ENCODE data around the gene PLEK. TPM values are rescaled to one million over a fixed set of nuclear protein-coding genes. Genes with fewer than 3 reads are reported as not detected.

Gene PLEK
- total RNA-seq, 4 donors from 2014 or later, result 0.68 to 4.7 (median 2.2) TPM

DNA sequence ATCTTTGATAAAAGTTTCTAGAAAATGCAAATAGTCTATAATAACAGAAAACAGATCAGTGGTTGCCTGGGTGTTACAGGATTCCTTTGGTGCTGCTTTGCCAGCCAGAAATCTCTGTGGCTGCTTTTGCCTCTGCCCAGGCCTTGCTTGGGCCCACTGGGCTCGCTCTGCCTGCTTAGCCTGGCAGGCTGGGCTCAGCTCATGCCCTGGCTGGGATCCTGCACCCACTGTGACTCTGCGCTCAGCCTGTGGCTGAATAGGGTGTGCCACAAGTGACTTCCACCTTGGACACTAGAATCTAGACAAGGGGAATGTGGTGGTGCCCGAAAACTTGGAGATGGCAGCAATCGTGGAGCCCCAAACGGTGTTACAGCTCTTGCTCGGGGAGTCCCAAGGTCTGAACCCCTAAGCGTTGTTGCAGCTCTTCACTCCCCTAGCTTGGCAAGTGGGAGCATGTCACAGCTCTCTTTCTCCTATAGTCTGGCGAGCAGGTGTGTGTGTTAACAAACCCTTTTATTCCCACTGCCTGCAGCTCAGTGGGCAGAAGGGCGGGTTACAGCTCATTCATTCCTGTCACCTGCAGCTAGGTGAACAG is 51.1 kb downstream of the PLEK start:
- Histone ChIP-seq H3K4me3 (no peak overlapping the region), H3K27me3 (no peaks in the 10 kb centered on the region), H3K4me1 (no peaks in the 10 kb centered on the region), H3K27ac (no peak overlapping the region), H3K36me3 (no peaks in the 10 kb centered on the region), H3K9me3 (no peaks in the 10 kb centered on the region)
- in situ Hi-C loops (cut with MboI; ENCODE audit: low sequenced_read_pairs in 4 of 4), result no loop called here
- TF ChIP-seq, protein P1, sequence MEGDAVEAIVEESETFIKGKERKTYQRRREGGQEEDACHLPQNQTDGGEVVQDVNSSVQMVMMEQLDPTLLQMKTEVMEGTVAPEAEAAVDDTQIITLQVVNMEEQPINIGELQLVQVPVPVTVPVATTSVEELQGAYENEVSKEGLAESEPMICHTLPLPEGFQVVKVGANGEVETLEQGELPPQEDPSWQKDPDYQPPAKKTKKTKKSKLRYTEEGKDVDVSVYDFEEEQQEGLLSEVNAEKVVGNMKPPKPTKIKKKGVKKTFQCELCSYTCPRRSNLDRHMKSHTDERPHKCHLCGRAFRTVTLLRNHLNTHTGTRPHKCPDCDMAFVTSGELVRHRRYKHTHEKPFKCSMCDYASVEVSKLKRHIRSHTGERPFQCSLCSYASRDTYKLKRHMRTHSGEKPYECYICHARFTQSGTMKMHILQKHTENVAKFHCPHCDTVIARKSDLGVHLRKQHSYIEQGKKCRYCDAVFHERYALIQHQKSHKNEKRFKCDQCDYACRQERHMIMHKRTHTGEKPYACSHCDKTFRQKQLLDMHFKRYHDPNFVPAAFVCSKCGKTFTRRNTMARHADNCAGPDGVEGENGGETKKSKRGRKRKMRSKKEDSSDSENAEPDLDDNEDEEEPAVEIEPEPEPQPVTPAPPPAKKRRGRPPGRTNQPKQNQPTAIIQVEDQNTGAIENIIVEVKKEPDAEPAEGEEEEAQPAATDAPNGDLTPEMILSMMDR (IDR thresholded peaks at IDR 0.05 in 4 of 5, conservative IDR thresholded peaks at IDR 0.05 in 1 of 5), result no peak
- no peak for TF ChIP-seq POLR2A (IDR thresholded peaks at IDR 0.05)
- ATAC-seq, result no peak
- intact Hi-C loops (cut with DNase I; ENCODE audit: low total_unique reads), result no loop called here
- no peak for DNase-seq

DNA sequence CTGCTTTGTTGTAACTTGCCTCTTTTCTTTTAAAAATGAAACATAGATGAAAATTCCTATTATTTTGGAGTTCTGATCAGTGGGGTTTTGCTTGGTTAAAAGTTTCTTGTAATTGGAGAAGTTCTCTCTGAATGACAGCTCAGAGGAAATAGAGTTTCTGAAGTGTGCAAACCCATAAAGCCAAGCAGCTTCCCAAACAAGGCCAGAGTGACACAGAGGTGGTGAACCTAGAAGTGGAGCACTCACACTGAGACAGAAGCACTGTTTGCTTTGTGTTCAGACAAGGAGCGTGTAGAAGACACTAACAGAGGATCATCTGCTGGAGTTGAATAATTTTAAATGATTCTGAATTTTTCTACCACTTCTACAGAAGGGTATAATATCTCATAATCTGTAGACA is 52.8 kb downstream of the PLEK start:
- H3K4me1 ChIP-seq, result no peaks in the 10 kb centered on the region
- intact Hi-C loops (cut with DNase I; ENCODE audit: low total_unique reads), result no loop called here

DNA sequence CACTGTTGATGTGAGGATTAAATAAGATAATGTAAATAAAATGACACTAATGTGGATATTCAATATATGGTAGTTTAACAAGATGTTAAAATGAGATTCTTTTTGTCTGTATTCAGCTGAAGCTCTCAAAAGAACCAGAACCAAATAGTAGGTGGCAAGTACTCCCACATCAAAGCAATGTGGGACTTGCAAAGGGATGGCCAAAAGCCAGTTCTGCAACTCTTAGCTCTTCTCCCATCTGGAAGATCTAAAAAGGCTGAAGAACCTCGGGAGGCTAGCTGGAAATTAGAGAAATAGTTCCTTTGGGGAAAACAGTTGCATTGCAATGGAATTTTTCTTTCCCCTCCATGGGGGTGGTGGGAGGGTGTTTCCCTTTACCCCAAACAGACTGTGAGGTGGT is 53.3 kb downstream of the PLEK start:
- ATAC-seq, result no peak

More for the DNA sequence above, 52.8 kb downstream of the PLEK start:
- Histone ChIP-seq H3K27me3 (no peaks in the 10 kb centered on the region), H3K27ac (no peak overlapping the region), H3K9me3 (no peaks in the 10 kb centered on the region), H3K4me3 (no peak overlapping the region), H3K36me3 (no peaks in the 10 kb centered on the region)
- TF ChIP-seq, protein P1 (IDR thresholded peaks at IDR 0.05 in 4 of 5, conservative IDR thresholded peaks at IDR 0.05 in 1 of 5), result no peak
- DNase-seq (no peak), ATAC-seq (no peak)
- in situ Hi-C loops (cut with MboI; ENCODE audit: low sequenced_read_pairs in 4 of 4), result no loop called here

DNA sequence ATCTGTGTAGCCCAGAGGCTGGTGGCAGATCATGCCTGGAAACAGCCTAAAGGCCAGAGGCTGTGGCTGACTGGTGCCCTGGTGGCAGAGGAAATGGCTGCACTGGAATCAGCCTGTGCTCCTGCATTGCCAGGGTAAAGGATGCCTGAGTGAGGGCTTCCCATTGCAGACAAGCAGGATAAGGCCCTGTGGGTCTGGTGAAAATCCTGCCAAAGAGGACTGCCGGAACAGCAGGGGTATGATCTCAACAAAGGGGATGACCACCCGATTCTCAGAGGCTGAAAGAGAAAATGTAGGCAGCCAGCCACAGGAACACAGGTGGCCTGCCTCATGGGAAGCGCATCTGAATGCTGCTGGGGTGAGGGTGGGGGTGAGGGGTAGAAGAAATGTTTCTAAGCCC is 53.8 kb downstream of the PLEK start:
- no peaks in the 10 kb centered on the region for H3K4me1 ChIP-seq
- intact Hi-C loops (cut with DNase I; ENCODE audit: low total_unique reads) (no loop called here), in situ Hi-C loops (cut with MboI; ENCODE audit: low sequenced_read_pairs in 4 of 4) (no loop called here)
- ATAC-seq (no peak), DNase-seq (no peak)
- H3K27ac ChIP-seq, result no peak overlapping the region
- H3K4me3 ChIP-seq, result no peak overlapping the region
- H3K9me3 ChIP-seq, result no peaks in the 10 kb centered on the region
- no peak for TF ChIP-seq POLR2A (IDR thresholded peaks at IDR 0.05)
- TF ChIP-seq, protein P1 (IDR thresholded peaks at IDR 0.05 in 4 of 5, conservative IDR thresholded peaks at IDR 0.05 in 1 of 5), result no peak
- no peaks in the 10 kb centered on the region for H3K27me3 ChIP-seq
- no peaks in the 10 kb centered on the region for H3K36me3 ChIP-seq

More for the DNA sequence above, 53.3 kb downstream of the PLEK start:
- H3K4me1 ChIP-seq, result no peaks in the 10 kb centered on the region
- no peaks in the 10 kb centered on the region for H3K27me3 ChIP-seq
- H3K9me3 ChIP-seq, result no peaks in the 10 kb centered on the region
- no peak overlapping the region for H3K4me3 ChIP-seq
- H3K27ac ChIP-seq, result no peak overlapping the region
- DNase-seq, result no peak
- intact Hi-C loops (cut with DNase I; ENCODE audit: low total_unique reads) (no loop called here), in situ Hi-C loops (cut with MboI; ENCODE audit: low sequenced_read_pairs in 4 of 4) (no loop called here)
- TF ChIP-seq, protein P1 (IDR thresholded peaks at IDR 0.05 in 4 of 5, conservative IDR thresholded peaks at IDR 0.05 in 1 of 5), result no peak
- TF ChIP-seq POLR2A (IDR thresholded peaks at IDR 0.05), result no peak
- H3K36me3 ChIP-seq, result no peaks in the 10 kb centered on the region
